Liver (tissue), 9 donors: ENCODE data around the gene ANXA3. TPM values are rescaled to one million over a fixed set of nuclear protein-coding genes. Genes with fewer than 3 reads are reported as not detected.
"Not testable (repeated sequence)": the region's sequence is repeated elsewhere in the genome, so short reads cannot be mapped to it uniquely, and the experiment has no call there.

Experiments
- DNase-seq: peaks from one replicate; pipeline ENCODE4 v3.0.0-alpha.2; 2017; ENCODE audit warnings: low spot score
- H3K27ac ChIP-seq, 2 donors: one replicate each; pipeline ENCODE4 v1.7.0; 2013; ENCODE audit warnings: inconsistent platforms in 2 of 2, low read length in 2 of 2, control low read depth in 1 of 2, low read depth in 1 of 2, mild to moderate bottlenecking in 1 of 2
- H3K27me3 ChIP-seq, 4 donors: one replicate each; pipeline versions ENCODE4 v1.6.1 to v1.7.0; 2013; ENCODE audit warnings: low read length in 3 of 4, inconsistent platforms in 1 of 4, mild to moderate bottlenecking in 1 of 4, moderate library complexity in 1 of 4; ENCODE audit not compliant: control insufficient read depth in 4 of 4, insufficient read depth in 4 of 4
- H3K36me3 ChIP-seq, 4 donors: one replicate each; pipeline versions ENCODE4 v1.6.1 to v1.7.0; 2013; ENCODE audit warnings: low read length in 3 of 4, mild to moderate bottlenecking in 3 of 4, low read depth in 1 of 4, moderate library complexity in 1 of 4; ENCODE audit not compliant: control insufficient read depth in 4 of 4, insufficient read depth in 3 of 4
- H3K4me1 ChIP-seq, 4 donors: one replicate each; pipeline versions ENCODE4 v1.6.1 to v1.7.0; 2013; ENCODE audit warnings: low read length in 3 of 4, mild to moderate bottlenecking in 3 of 4, moderate library complexity in 1 of 4; ENCODE audit not compliant: control insufficient read depth in 4 of 4, insufficient read depth in 4 of 4
- H3K4me3 ChIP-seq, 3 donors: one replicate each; pipeline versions ENCODE4 v1.6.1 to v1.7.0; 2013; ENCODE audit warnings: low read length in 3 of 3, control low read depth in 1 of 3, low read depth in 1 of 3, mild to moderate bottlenecking in 1 of 3
- H3K9ac ChIP-seq, 2 donors: one replicate each; pipeline ENCODE4 v1.7.0; 2013; ENCODE audit warnings: low read length in 2 of 2, mild to moderate bottlenecking in 2 of 2, moderate library complexity in 2 of 2, control low read depth in 1 of 2, low read depth in 1 of 2
- H3K9me3 ChIP-seq, 4 donors: one replicate each; pipeline versions ENCODE4 v1.6.1 to v1.7.0; 2013; ENCODE audit warnings: low read length in 3 of 4; ENCODE audit not compliant: control insufficient read depth in 4 of 4
- CTCF ChIP-seq: fragments of 150-350 bp; IDR thresholded peaks from 2 replicates; pipeline ENCODE4 v1.5.1; 2017; ENCODE audit warnings: improper control_type of control experiment, low read depth, low read length; ENCODE audit not compliant: missing input control
- EGR1 ChIP-seq, 2 donors: IDR thresholded peaks; 2 replicates each; pipeline ENCODE4 v1.6.1; 2016 to 2018; ENCODE audit warnings: antibody characterized with exemption in 2 of 2, low read depth in 2 of 2
- FOXA1 ChIP-seq: IDR thresholded peaks from 2 replicates; pipeline ENCODE4 v1.6.1; 2016; ENCODE audit warnings: antibody characterized with exemption
- FOXA2 ChIP-seq: IDR thresholded peaks from 2 replicates; pipeline ENCODE4 v1.6.1; 2016; ENCODE audit warnings: antibody characterized with exemption
- GABPA ChIP-seq, 2 donors: IDR thresholded peaks in 1 of 2; conservative IDR thresholded peaks in 1 of 2; 2 replicates each; pipeline ENCODE4 v1.6.1; 2016; ENCODE audit warnings: antibody characterized with exemption in 2 of 2, mild to moderate bottlenecking in 1 of 2, moderate library complexity in 1 of 2
- HNF4A ChIP-seq, 2 donors: conservative IDR thresholded peaks; 2 replicates each; pipeline ENCODE4 v1.6.1; 2016; ENCODE audit warnings: antibody characterized with exemption in 2 of 2, mild to moderate bottlenecking in 2 of 2
- HNF4G ChIP-seq: IDR thresholded peaks from 2 replicates; pipeline ENCODE4 v1.6.1; 2016; ENCODE audit warnings: antibody characterized with exemption
- JUND ChIP-seq, 2 donors: IDR thresholded peaks; 2 replicates each; pipeline ENCODE4 v1.6.1; 2016; ENCODE audit warnings: antibody characterized with exemption in 2 of 2
- MAX ChIP-seq: IDR thresholded peaks from 2 replicates; pipeline ENCODE4 v1.6.1; 2016; ENCODE audit warnings: antibody characterized with exemption
- NR2F2 ChIP-seq: IDR thresholded peaks from 2 replicates; pipeline ENCODE4 v1.6.1; 2016; ENCODE audit warnings: antibody characterized with exemption
- RAD21 ChIP-seq, 2 donors: IDR thresholded peaks; 2 replicates each; pipeline ENCODE4 v1.6.1; 2016; ENCODE audit warnings: antibody characterized with exemption in 2 of 2, mild to moderate bottlenecking in 2 of 2
- REST ChIP-seq: IDR thresholded peaks from 2 replicates; pipeline ENCODE4 v1.6.1; 2016; ENCODE audit warnings: antibody characterized with exemption, mild to moderate bottlenecking
- RXRA ChIP-seq, 2 donors: IDR thresholded peaks; 2 replicates each; pipeline ENCODE4 v1.6.1; 2017 to 2018; ENCODE audit warnings: antibody characterized with exemption in 2 of 2, mild to moderate bottlenecking in 1 of 2
- TAF1 ChIP-seq: conservative IDR thresholded peaks from 2 replicates; pipeline ENCODE4 v1.6.1; 2016; ENCODE audit warnings: antibody characterized with exemption, mild to moderate bottlenecking
- YY1 ChIP-seq: IDR thresholded peaks from 2 replicates; pipeline ENCODE4 v1.6.1; 2016; ENCODE audit warnings: antibody characterized with exemption, mild to moderate bottlenecking
- WGBS: extraction: QIAGEN DNeasy Blood & Tissue Kit; methylation state at CpG from one replicate; pipeline ENCODE4 v1.1.7; 2013; 5-methylcytosine and 5-hydroxymethylcytosine counted together
- polyA plus RNA-seq, 2 donors: library from polyadenylated mRNA; stranded (reverse) in 1 of 2; unstranded in 1 of 2; fragments of 200-250 nt in 1 of 2; fragments of >200 nt in 1 of 2; fragmentation: Nextera tagmentation in 1 of 2; extraction: Ambion mirVana in 1 of 2; gene quantifications; one replicate each; pipeline versions ENCODE4 v1.2.1 to v1.2.3, GENCODE V29; 2013 to 2015
- total RNA-seq, 2 donors: library from RNA; depleted of rRNA; stranded (reverse); fragments of >200 nt; gene quantifications; one replicate each; pipeline ENCODE4 v1.2.3, GENCODE V29; 2014
- donor health status: healthy.
- donor health status: healthy.
- donor health status: healthy.
- donor health status: healthy.
- donor health status: healthy.

Gene ANXA3
- total RNA-seq (10 to 100 TPM in 1 of 2 donors, 1 to 10 TPM in 1; 3.9 to 16.4 TPM), polyA plus RNA-seq (1 to 10 TPM; 1.7 to 2.8 TPM)

DNA sequence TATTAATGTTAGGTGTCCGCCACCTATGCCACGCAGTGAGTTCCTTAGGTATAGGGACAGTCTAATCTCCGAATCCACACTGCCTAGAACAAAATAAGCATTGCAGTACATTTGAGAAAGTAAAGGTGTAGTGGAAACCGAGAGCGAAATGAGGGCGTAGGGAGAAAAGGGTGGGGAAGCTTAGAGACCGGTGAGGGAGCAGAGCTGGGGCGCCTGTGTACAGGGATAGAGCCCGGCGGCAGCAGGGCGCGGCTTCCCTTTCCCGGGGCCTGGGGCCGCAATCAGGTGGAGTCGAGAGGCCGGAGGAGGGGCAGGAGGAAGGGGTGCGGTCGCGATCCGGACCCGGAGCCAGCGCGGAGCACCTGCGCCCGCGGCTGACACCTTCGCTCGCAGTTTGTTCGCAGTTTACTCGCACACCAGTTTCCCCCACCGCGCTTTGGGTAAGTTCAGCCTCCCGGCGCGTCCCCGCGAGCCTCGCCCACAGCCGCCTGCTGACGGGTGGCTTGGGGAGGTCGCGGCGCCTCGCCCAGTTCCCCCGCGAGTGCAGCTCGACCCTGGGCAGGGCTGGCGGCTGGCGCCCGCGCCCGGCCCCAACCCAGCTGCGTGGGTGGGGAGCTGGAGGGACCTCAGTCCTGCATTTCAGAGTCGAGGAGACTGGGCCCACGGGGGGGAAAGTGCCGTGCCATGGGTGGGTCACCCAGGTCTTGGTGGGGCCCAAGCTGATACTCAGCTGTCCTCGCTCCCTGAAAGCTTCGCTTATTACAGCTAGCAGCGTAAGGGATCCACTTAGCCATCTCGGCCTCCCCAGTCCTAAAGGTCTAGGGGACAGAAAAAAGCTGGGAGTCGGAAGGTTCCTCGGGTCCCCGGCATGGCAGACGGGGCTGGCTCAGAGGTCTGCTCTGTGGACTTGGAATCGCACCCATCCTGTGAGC lies at the start of gene ANXA3:
Gene ANXA3, plus strand, starts transcription at position 351 of the 932 bp plus-strand sequence. CDS start 2,704 bp downstream, outside the sequence.
- peak within 1 kb of the TSS in 1 of 2 donors; percentile 26 for H3K9ac ChIP-seq

GRCh38 chr4:78506260-78506659 lies 45.3 kb upstream of the ANXA3 start:
- not testable (repeated sequence) for H3K9me3 ChIP-seq, H3K27me3 ChIP-seq, DNase-seq, H3K27ac ChIP-seq, H3K4me1 ChIP-seq, H3K9ac ChIP-seq, H3K36me3 ChIP-seq, H3K4me3 ChIP-seq
- WGBS = 74% methylated on average over 10 of the region's 10 CpGs

More for the DNA sequence above, at the start of gene ANXA3:
- H3K4me1 ChIP-seq = peaks cover 6 to 10% (median 7%) of the 10 kb centered on the region in 4 donors
- WGBS = 6% methylated on average over 65 of the region's 65 CpGs
- peaks cover 0 to 13% (median 5%) of the 10 kb centered on the region in 4 donors for H3K27me3 ChIP-seq
- H3K36me3 ChIP-seq = no peaks in the 10 kb centered on the region
- peak within 1 kb of the TSS in 2 of 3 donors; percentile 36 to 51 for H3K4me3 ChIP-seq
- H3K27ac ChIP-seq = peak within 1 kb of the TSS; percentile 11 to 42
- no peaks in the 10 kb centered on the region for H3K9me3 ChIP-seq
- DNase-seq = peak; percentile 41
- TF ChIP-seq FOXA1 (no peak), NR2F2 (no peak), JUND (IDR thresholded peaks at IDR 0.05) (no peak), MAX (no peak), FOXA2 (no peak), EGR1 (IDR thresholded peaks at IDR 0.05; ENCODE audit: low read depth in 2 of 2) (no peak), HNF4G (no peak), GABPA (IDR thresholded peaks at IDR 0.05 in 1 of 2, conservative IDR thresholded peaks at IDR 0.05 in 1 of 2) (no peak), TAF1 (no peak), RAD21 (IDR thresholded peaks at IDR 0.05) (no peak), REST (no peak), YY1 (no peak)

DNA sequence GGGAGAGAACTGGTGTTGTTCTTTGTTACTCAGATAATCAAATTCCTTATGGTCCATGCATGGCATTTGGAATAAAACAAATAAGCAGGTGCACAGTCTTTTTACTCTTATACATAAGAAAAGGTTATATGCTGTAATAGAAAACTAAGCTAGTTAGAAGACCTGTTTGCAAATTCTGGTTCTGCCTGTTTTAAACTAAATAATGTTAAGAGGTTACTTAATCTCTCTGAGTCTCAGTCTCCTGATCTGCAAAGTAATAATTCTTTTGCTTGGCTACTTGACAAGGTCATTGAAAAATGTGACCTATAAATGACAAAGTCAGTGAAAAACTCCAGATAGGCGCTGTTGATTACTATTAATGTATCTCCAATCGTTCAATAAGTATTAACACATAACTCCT lies 42.5 kb upstream of the ANXA3 start:
- Histone ChIP-seq H3K9me3 (no peaks in the 10 kb centered on the region), H3K27me3 (peaks cover 0 to 3% (median 0%) of the 10 kb centered on the region in 4 donors), H3K9ac (no peak overlapping the region), H3K4me1 (no peaks in the 10 kb centered on the region), H3K27ac (no peak overlapping the region), H3K36me3 (no peaks in the 10 kb centered on the region), H3K4me3 (no peak overlapping the region)
- WGBS = 72% methylated on average over 2 of the region's 2 CpGs
- no peak for DNase-seq
- TF ChIP-seq FOXA1 (no peak), HNF4A (conservative IDR thresholded peaks at IDR 0.05) (no peak), YY1 (no peak), NR2F2 (no peak), REST (no peak), GABPA (IDR thresholded peaks at IDR 0.05 in 1 of 2, conservative IDR thresholded peaks at IDR 0.05 in 1 of 2) (no peak), EGR1 (IDR thresholded peaks at IDR 0.05; ENCODE audit: low read depth in 2 of 2) (no peak), RXRA (IDR thresholded peaks at IDR 0.05) (no peak), HNF4G (no peak), CTCF (no peak), TAF1 (no peak), MAX (no peak)
